ENCODE measurements around the gene LMTK3. TPM values are rescaled to one million over a fixed set of nuclear protein-coding genes. Genes with fewer than 3 reads are reported as not detected.

The LMTK3 gene
- total and polyA plus RNA-seq, 9 of the 15 experiments (the other 6 are each of a cell fraction or from before 2014, with no cell fraction given), result 0.35 to 12.3 (median 2.0) TPM; not detected in 2

GRCh38 chr19:48490981-48491792, 20.4 kb downstream of the LMTK3 start (continued):
- TF ChIP-seq FOXM1 (IDR thresholded peaks at IDR 0.05; ENCODE audit: low read depth) (no peak), FOXM1 (CRISPR knock-in tag; IDR thresholded peaks at IDR 0.05; ENCODE audit: low read depth) (no peak; the same call in 1 of the 2 replicates), POU5F1 (IDR thresholded peaks at IDR 0.05; ENCODE audit: borderline replicate concordance, low read depth, low read length, partially characterized antibody) (no peak), TARDBP (IDR thresholded peaks at IDR 0.05) (no peak), ZNF232 (CRISPR knock-in tag; IDR thresholded peaks at IDR 0.05) (no peak), SIX5 (IDR thresholded peaks at IDR 0.05; ENCODE audit: borderline replicate concordance in 1 of 2, insufficient read depth in 1 of 2, low read depth in 1 of 2, low read length in 2 of 2) (no peak), NUFIP1 (IDR thresholded peaks at IDR 0.05; ENCODE audit: partially characterized antibody) (no peak), POLR2B (IDR thresholded peaks at IDR 0.05; ENCODE audit: low read depth, partially characterized antibody) (no peak), NR1H2 (CRISPR knock-in tag; IDR thresholded peaks at IDR 0.05) (no peak), ZC3H8 (IDR thresholded peaks at IDR 0.05) (no peak), ZNF407 (IDR thresholded peaks at IDR 0.05; ENCODE audit: low read depth) (no peak), SMARCC2 (IDR thresholded peaks at IDR 0.05; ENCODE audit: low read depth) (no peak), L3MBTL2 (IDR thresholded peaks at IDR 0.05) (no peak), NELFE (IDR thresholded peaks at IDR 0.05; ENCODE audit: insufficient read depth, insufficient read length) (no peak), RBM17 (IDR thresholded peaks at IDR 0.05; ENCODE audit: borderline replicate concordance, low read depth, low read length) (no peak), ZFPM2 (CRISPR knock-in tag; IDR thresholded peaks at IDR 0.05) (no peak), EP300 (IDR thresholded peaks at IDR 0.05; ENCODE audit: low read length) (no peak), CEBPB (tag; IDR thresholded peaks at IDR 0.05) (no peak), POLR2AphosphoS5 (IDR thresholded peaks at IDR 0.05; ENCODE audit: control insufficient read depth, insufficient read depth, low read depth, low read length) (no peak), CHD2 (IDR thresholded peaks at IDR 0.05; ENCODE audit: low read depth, low read length) (no peak)
- TF ChIP-seq, protein P1, sequence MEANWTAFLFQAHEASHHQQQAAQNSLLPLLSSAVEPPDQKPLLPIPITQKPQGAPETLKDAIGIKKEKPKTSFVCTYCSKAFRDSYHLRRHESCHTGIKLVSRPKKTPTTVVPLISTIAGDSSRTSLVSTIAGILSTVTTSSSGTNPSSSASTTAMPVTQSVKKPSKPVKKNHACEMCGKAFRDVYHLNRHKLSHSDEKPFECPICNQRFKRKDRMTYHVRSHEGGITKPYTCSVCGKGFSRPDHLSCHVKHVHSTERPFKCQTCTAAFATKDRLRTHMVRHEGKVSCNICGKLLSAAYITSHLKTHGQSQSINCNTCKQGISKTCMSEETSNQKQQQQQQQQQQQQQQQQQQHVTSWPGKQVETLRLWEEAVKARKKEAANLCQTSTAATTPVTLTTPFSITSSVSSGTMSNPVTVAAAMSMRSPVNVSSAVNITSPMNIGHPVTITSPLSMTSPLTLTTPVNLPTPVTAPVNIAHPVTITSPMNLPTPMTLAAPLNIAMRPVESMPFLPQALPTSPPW (CRISPR knock-in tag; IDR thresholded peaks at IDR 0.05), result peak; percentile 82
